Stimulated activated CD8-positive, alpha-beta memory T cell treated with anti-CD3 and anti-CD28 coated beads, Interleukin-2, amount 100 ng/mL, for 48 hours (primary cell): ENCODE results near the gene CFAP54.

Source experiments
- DNase-seq, 2 donors: peaks; one replicate each; pipeline ENCODE4 v3.0.0-alpha.2; 2020; ENCODE audit warnings: low read depth in 2 of 2

Gene CFAP54

DNA sequence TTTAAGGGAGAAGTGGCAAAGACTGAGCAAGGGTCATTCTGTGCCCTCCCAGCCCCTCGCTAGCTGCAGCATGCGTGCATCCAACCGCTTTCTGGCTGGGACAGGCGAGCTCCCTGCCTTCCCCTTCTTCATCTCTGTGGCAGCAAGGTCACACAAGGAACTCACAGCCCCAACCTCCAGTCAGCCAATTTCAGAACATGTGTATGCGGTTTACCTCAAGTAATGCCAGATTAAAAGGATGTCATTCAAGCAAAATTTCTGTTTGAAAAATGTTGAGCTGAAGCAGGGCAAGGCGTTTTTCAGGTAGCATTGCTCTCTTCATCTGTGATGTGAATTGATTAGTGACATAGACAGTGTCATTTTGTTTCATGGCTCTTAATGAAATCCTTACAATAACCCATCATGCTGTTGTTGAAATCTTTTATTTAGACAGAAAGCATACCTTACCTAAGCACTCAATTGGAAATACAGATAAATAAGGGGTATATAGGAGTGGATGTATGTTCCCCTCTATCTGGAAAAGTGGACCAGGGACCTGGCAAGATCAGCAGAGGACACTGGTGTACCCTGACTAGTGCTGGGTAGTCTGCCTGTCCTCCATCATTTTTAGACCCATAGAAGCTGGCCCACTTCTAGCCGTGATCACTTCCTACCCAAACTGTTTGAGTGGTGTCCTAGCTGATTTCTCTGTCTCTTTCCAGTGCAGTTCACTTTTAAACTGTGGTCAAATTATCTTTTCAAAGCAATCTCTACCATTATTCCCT is 334.9 kb downstream of the CFAP54 start:
- DNase-seq = no peak

- no peak for DNase-seq
Measured at GRCh38 chr12:96824838-96825236, 335.5 kb downstream of the CFAP54 start.

DNA sequence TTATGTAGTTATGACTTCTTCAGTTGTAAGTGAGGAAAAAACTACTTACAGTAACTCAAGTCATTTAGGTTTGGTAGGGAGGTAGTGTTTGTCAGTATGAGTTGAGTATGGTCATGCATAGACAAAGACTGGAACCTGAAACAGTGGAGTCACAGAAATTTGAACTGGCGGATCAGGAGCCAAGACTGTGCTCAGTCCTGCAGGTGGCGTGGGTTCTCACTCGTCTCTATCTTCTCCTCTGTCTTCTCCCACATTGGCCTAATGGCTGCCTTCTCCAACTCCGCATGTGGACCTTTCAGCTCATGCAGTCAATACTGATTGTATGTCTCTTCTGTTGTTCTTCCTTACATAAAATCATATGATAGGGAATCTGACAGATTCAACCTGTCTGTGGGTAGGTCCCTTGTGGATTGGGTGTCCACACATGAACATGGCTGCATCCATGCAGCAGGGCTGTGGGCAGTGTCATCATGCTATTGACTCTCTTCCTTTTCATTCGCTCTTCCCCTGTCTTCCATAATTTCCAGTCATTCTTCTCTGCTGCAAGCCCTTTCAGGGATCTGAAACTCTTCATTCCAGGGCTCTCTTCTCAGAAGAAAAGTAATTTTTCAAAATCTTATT is 338.9 kb downstream of the CFAP54 start:
- no peak for DNase-seq

DNA sequence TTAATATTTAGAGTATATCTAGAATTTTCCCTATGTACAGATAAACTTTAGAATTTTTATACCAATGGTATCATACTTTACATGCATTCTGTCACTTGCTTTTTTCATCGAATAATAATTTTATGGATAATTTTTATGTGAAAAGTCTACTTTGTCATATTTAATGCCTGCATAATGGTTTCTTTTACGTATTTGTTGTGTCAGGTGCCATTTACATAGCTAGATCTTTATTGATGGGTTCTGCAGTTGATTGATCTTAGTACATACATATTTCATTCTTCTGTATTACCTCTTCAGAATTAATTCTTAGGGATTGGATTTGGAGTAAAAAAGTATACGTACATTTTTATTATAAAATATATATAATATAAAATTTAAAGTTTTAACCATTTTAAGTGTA is 340.0 kb downstream of the CFAP54 start:
- no peak for DNase-seq

DNA sequence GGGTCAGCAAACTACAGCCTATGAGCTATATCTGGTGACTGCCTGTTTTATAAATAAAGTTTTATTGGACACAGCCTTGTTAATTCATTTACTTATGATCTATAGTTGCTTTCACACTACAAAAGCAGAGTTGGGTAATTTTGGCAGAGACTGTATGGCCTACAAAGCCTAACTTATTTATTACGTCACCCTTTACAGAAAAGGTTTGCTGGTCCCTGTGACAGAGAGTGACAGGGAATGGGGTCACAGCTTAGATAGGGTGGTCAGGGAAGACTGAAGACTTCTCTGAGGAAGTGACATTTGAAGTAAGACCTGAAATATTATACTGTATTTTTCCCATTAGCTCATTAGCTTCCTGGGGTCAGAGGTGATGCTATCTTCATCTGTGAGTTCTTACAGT is 342.0 kb downstream of the CFAP54 start:
- no peak for DNase-seq

GRCh38 chr12:96846293-96846692 is 356.9 kb downstream of the CFAP54 start:
- DNase-seq = no peak

- no peak for DNase-seq
Measured at GRCh38 chr12:96850676-96851075, 361.3 kb downstream of the CFAP54 start.

DNA sequence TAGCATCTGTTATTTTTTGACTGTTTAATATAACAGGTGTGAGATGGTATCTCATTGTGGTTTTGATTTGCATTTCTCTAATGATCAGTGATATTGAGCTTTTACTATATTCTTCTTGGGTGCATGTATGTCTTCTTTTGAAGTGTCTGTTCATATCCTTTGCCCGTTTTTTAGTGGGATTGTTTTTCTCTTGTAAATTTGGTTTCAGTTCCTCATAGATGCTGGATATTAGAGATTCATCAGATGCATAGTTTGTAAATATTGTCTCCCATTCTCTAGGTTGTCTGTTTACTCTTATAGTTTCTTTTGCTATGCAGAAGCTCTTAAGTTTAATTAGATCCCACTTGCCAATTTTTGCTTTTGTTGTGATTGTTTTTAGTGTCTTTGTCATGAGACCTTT is 368.8 kb downstream of the CFAP54 start:
- DNase-seq = no peak

- DNase-seq = no peak
Measured at GRCh38 chr12:96861656-96862055, 372.3 kb downstream of the CFAP54 start.

DNA sequence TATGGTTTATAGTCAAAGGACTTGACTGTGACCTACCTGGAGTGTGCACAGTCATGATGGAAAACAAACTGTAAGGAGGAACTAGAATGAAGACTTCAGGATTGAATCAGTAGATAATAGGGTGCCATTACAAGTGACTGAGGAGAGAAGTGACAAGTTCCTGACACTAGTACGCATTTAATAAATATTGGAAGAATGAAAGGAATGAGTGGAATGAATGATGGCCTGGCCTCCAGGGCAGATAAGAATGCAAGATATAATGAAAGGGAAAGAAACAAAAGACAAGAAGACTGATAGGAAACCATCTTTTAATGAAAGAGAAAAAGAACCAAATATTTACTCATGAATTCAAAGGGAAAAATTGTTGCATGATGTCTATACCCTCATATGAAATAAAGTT is 372.9 kb downstream of the CFAP54 start:
- no peak for DNase-seq

DNA sequence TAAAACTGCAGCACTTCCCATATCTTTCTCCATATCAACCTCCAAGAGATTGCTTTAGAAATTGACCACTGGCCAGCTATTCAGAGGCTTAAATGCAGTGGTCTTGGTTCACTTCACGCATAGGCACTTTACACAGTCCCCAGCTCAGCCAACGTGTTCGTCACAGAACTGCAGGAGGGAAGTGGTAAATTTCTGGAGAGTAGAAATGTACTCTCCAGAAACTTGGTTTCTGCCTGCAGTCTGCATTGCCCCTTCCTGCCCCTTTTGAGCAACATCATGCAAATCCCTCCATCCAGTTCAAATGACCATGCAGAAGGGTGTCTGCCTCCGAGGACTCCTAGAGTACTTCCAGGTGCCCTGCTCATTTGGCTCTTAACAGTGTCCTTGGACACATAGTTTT is 375.0 kb downstream of the CFAP54 start:
- DNase-seq = no peak

- no peak for DNase-seq
Measured at GRCh38 chr12:96866801-96867590, 377.6 kb downstream of the CFAP54 start.

DNA sequence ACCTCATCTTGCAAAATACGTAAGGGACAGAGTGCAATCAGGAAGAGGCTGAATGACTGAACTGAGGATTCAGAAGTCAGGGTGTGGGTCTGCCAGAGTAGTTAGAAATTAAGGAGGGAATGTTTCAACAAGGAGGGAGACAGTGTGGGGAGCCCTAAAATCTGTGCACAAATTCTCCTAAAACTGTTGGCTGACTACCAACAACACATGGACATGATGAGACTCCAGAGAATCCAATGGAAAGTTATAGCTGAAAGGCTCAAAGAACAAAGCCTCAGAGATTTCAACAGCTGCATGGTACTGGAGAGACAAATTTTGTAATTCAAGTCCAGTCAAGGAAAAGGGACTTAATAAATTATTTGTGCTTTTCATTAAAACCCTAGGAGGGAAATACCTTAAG is 381.6 kb downstream of the CFAP54 start:
- no peak for DNase-seq

DNA sequence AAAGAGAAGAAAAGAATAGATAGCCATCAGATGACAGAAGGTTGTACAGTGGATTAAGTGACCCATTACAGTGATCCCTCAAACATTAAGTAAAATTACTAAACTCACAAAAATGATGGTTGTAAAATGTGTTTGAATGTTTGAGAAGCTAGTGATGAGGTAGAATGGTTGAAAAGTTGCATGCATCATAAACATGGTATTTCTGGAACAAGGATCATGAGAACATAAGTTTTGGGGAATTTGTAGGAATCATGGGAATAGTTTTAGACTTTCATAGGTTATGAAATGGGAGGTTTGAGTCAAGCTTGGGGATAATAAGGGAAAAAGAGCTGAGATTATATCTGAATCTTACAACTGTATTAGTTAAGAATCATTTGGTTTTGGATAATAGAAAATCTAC is 383.6 kb downstream of the CFAP54 start:
- DNase-seq = no peak

DNA sequence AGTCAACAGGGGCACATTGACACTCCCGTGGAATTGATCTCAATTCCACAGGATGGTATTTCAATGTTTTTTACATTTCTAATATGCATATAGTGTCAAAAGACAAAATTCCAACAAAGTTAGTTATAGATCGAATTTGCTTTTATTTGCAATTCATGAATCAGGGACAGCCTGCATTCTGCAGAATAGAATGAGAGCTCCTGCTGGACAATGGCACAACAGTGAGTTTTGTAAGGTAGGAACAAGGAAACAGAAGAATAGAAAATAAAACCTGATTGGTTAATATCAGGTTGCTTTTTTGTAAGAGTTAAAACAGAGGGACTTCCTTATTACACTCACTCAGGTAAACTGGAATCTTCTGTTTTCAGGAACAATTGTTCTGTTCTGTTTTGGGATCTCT is 384.8 kb downstream of the CFAP54 start:
- no peak for DNase-seq

- no peak for DNase-seq
Measured at GRCh38 chr12:96876966-96877365, 387.6 kb downstream of the CFAP54 start.

- no peak for DNase-seq
Measured at GRCh38 chr12:96878704-96879103, 389.3 kb downstream of the CFAP54 start.

GRCh38 chr12:96879301-96879700 is 389.9 kb downstream of the CFAP54 start:
- no peak for DNase-seq

GRCh38 chr12:96880220-96880619 is 390.8 kb downstream of the CFAP54 start:
- no peak for DNase-seq

GRCh38 chr12:96881608-96882007 is 392.2 kb downstream of the CFAP54 start:
- no peak for DNase-seq

- DNase-seq = no peak
Measured at GRCh38 chr12:96882862-96883261, 393.5 kb downstream of the CFAP54 start.

DNA sequence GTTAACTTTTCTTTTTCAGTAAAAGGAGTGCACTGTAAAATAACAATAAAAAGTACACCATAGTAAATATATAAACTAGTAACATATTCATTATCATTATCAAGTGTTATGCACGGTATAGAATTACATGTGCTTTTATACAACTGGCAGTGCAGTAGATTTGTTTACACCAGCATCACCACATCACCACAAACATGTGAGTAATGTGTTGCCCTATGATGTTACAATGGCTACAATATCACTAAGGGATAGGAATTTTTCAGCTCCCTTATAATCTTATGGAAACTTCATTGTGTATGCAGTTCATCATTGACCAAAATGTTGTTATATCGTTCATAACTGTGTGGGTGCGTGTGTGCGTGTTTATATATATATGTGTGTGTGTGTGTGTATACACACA is 394.2 kb downstream of the CFAP54 start:
- DNase-seq = no peak
